Lower lobe of right lung (tissue), 2 donors: ENCODE results near the gene OOSP1. TPM values are rescaled to one million over a fixed set of nuclear protein-coding genes. Genes with fewer than 3 reads are reported as not detected.

Experiments
- ATAC-seq, 2 donors: fragments of 200-7000 bp; cut with Tn5 transposase; one replicate each; pipeline ENCODE4 v1.9.1; 2020 to 2022; ENCODE audit warnings: mild to moderate bottlenecking in 2 of 2, moderate library complexity in 2 of 2
- DNase-seq: peaks from one replicate; pipeline ENCODE4 v3.0.0-alpha.2; 2020
- H3K27ac ChIP-seq: fragments of 200-600 bp; one replicate; pipeline ENCODE4 v1.8.0; 2022
- H3K27me3 ChIP-seq: fragments of 200-600 bp; one replicate; pipeline ENCODE4 v1.8.0; 2022; ENCODE audit warnings: low read depth
- H3K36me3 ChIP-seq: fragments of 200-600 bp; one replicate; pipeline ENCODE4 v1.8.0; 2022; ENCODE audit warnings: mild to moderate bottlenecking
- H3K4me1 ChIP-seq: fragments of 200-600 bp; one replicate; pipeline ENCODE4 v1.8.0; 2022
- H3K4me3 ChIP-seq: fragments of 200-600 bp; one replicate; pipeline ENCODE4 v1.8.0; 2022; ENCODE audit warnings: mild to moderate bottlenecking
- H3K9me3 ChIP-seq: fragments of 200-600 bp; one replicate; pipeline ENCODE4 v1.8.0; 2022
- CTCF ChIP-seq: fragments of 200-600 bp; IDR thresholded peaks from one replicate; pipeline ENCODE4 v1.8.0; 2022; ENCODE audit warnings: antibody characterized with exemption, mild to moderate bottlenecking
- intact Hi-C: fragments of 100-400 bp; cut with DNase I; formaldehyde crosslinking; loops from one replicate; pipeline ENCODE4 v1.11.0; 2022
- total RNA-seq: library from RNA; stranded (reverse); fragmentation: NEBNext Ultra II Directional; extraction: Animal tissue kit (Norgen Biotek cat#: 25700); gene quantifications from one replicate; pipeline ENCODE4 v1.2.1, GENCODE V29; 2021
- donor health status: DM: no; HTN: yes; CAD: no; lungs with severe emphysema.

The OOSP1 gene
- total RNA-seq, 1 donor from 2014 or later, result not detected

- Histone ChIP-seq H3K27me3 (no peaks in the 10 kb centered on the region), H3K4me3 (no peak overlapping the region), H3K27ac (no peak overlapping the region), H3K9me3 (peaks cover 3% of the 10 kb centered on the region), H3K36me3 (no peaks in the 10 kb centered on the region), H3K4me1 (no peaks in the 10 kb centered on the region)
- intact Hi-C loops, result no loop called here
- TF ChIP-seq CTCF, result no peak
- DNase-seq (no peak), ATAC-seq (no peak)
Observed at GRCh38 chr11:59990421-59990820, 52.2 kb downstream of the OOSP1 start.

- Histone ChIP-seq H3K4me1 (no peaks in the 10 kb centered on the region), H3K27ac (no peak overlapping the region), H3K9me3 (peaks cover 3% of the 10 kb centered on the region), H3K27me3 (no peaks in the 10 kb centered on the region), H3K4me3 (no peak overlapping the region), H3K36me3 (no peaks in the 10 kb centered on the region)
- no peak for ATAC-seq
- no peak for TF ChIP-seq CTCF
- intact Hi-C loops, result no loop called here
- DNase-seq, result no peak
Observed at GRCh38 chr11:59992425-59992824, 54.2 kb downstream of the OOSP1 start.

- Histone ChIP-seq H3K9me3 (no peaks in the 10 kb centered on the region), H3K27me3 (no peaks in the 10 kb centered on the region), H3K4me1 (no peaks in the 10 kb centered on the region), H3K36me3 (no peaks in the 10 kb centered on the region), H3K27ac (no peak overlapping the region), H3K4me3 (no peak overlapping the region)
- TF ChIP-seq CTCF, result no peak
- DNase-seq (no peak), ATAC-seq (no peak)
- intact Hi-C loops, result no loop called here
Observed at GRCh38 chr11:59997800-59998199, 59.6 kb downstream of the OOSP1 start.

- Histone ChIP-seq H3K9me3 (no peaks in the 10 kb centered on the region), H3K27ac (no peak overlapping the region), H3K4me1 (no peaks in the 10 kb centered on the region), H3K36me3 (no peaks in the 10 kb centered on the region), H3K27me3 (no peaks in the 10 kb centered on the region), H3K4me3 (no peak overlapping the region)
- ATAC-seq, result no peak
- no peak for DNase-seq
- no peak for TF ChIP-seq CTCF
- intact Hi-C loops, result no loop called here
Observed at GRCh38 chr11:59999691-60000090, 61.5 kb downstream of the OOSP1 start.

- Histone ChIP-seq H3K4me3 (no peak overlapping the region), H3K9me3 (no peaks in the 10 kb centered on the region), H3K27ac (no peak overlapping the region), H3K27me3 (no peaks in the 10 kb centered on the region), H3K36me3 (no peaks in the 10 kb centered on the region), H3K4me1 (no peaks in the 10 kb centered on the region)
- DNase-seq, result no peak
- ATAC-seq, result no peak
- intact Hi-C loops, result no loop called here
- TF ChIP-seq CTCF, result no peak
Observed at GRCh38 chr11:60003729-60004128, 65.5 kb downstream of the OOSP1 start.

- intact Hi-C loops, result no loop called here
- Histone ChIP-seq H3K4me3 (no peak overlapping the region), H3K27ac (no peak overlapping the region), H3K9me3 (no peaks in the 10 kb centered on the region), H3K27me3 (no peaks in the 10 kb centered on the region), H3K36me3 (no peaks in the 10 kb centered on the region), H3K4me1 (no peaks in the 10 kb centered on the region)
- ATAC-seq (no peak), DNase-seq (no peak)
- no peak for TF ChIP-seq CTCF
Observed at GRCh38 chr11:60005360-60005759, 67.1 kb downstream of the OOSP1 start.
